Ramos (cell line): ENCODE measurements around the gene STK40.

Source experiments
- in situ Hi-C: fragments of 300-500 bp; cut with MboI; formaldehyde crosslinking; loops from one replicate; pipeline ENCODE4 v1.14.3; 2022; ENCODE audit warnings: low sequenced_read_pairs; ENCODE audit not compliant: unreplicated experiment

Gene STK40

GRCh38 chr1:36385410-36386264 is at the start of gene STK40:
TSS of gene STK40 (minus strand) at chr1:36385924. CDS start at chr1:36361332, 24,592 bp downstream.
- in situ Hi-C loops: no loop called here

GRCh38 chr1:36433102-36433501 is 47.4 kb upstream of the STK40 start:
- in situ Hi-C loops: no loop called here

- in situ Hi-C loops: no loop called here
These were observed 46.9 kb upstream of the STK40 start for GRCh38 chr1:36432616-36433015.

- in situ Hi-C loops: loop anchor here (10.0 kb wide), 1 partner anchor 321 kb away; no protein-coding TSS in a partner anchor
These were observed 40.1 kb upstream of the STK40 start for GRCh38 chr1:36425791-36426190.

- in situ Hi-C loops: loop anchor here (10.0 kb wide), 1 partner anchor 317 kb away; no protein-coding TSS in a partner anchor
These were observed 35.9 kb upstream of the STK40 start for GRCh38 chr1:36421649-36422048.

- in situ Hi-C loops: loop anchor here (10.0 kb wide), 1 partner anchor 316 kb away; no protein-coding TSS in a partner anchor
These were observed 35.2 kb upstream of the STK40 start for GRCh38 chr1:36420836-36421317.

- in situ Hi-C loops: loop anchor here (10.0 kb wide), 1 partner anchor 316 kb away; no protein-coding TSS in a partner anchor
These were observed 34.7 kb upstream of the STK40 start for GRCh38 chr1:36420409-36420808.

- in situ Hi-C loops: loop anchor here (5.0 kb wide), 1 partner anchor 72 kb away; no protein-coding TSS in a partner anchor
These were observed 33.8 kb upstream of the STK40 start for GRCh38 chr1:36419569-36419968.

GRCh38 chr1:36419140-36419539 is 33.4 kb upstream of the STK40 start:
- in situ Hi-C loops: loop anchor here (5.0 kb wide), 1 partner anchor 72 kb away; no protein-coding TSS in a partner anchor

- in situ Hi-C loops: loop anchor here (5.0 kb wide), 1 partner anchor 71 kb away; no protein-coding TSS in a partner anchor
These were observed 32.2 kb upstream of the STK40 start for GRCh38 chr1:36417931-36418330.

GRCh38 chr1:36415661-36416326 is 30.1 kb upstream of the STK40 start:
- in situ Hi-C loops: loop anchor here (5.0 kb wide), 1 partner anchor 68 kb away; no protein-coding TSS in a partner anchor

GRCh38 chr1:36414384-36414783 is 28.7 kb upstream of the STK40 start:
- in situ Hi-C loops: no loop called here

- in situ Hi-C loops: no loop called here
These were observed 26.2 kb upstream of the STK40 start for GRCh38 chr1:36411674-36412648.

- in situ Hi-C loops: no loop called here
These were observed 22.8 kb upstream of the STK40 start for GRCh38 chr1:36408479-36408878.

- in situ Hi-C loops: no loop called here
These were observed 20.7 kb upstream of the STK40 start for GRCh38 chr1:36406440-36406839.

- in situ Hi-C loops: no loop called here
These were observed 16.8 kb upstream of the STK40 start for GRCh38 chr1:36402504-36402890.

GRCh38 chr1:36401602-36402503 is 16.1 kb upstream of the STK40 start:
- in situ Hi-C loops: no loop called here

GRCh38 chr1:36400825-36401601 is 15.3 kb upstream of the STK40 start:
- in situ Hi-C loops: no loop called here
